GM21447 (cell line): ENCODE data around the gene STIM2.
A peak's percentile ranks its signal among the peaks of the same experiment; 100 is the strongest.

Experiments
- ATAC-seq: cut with Tn5 transposase; IDR thresholded peaks from one replicate; pipeline ENCODE4 v1.9.1; 2021; ENCODE audit not compliant: unreplicated experiment

Gene STIM2

GRCh38 chr4:26996745-26997144, 136.1 kb downstream of the STIM2 start:
- ATAC-seq: no peak

GRCh38 chr4:26999689-27000088, 139.0 kb downstream of the STIM2 start:
- ATAC-seq: no peak

GRCh38 chr4:27000122-27000521, 139.5 kb downstream of the STIM2 start:
- no peak for ATAC-seq

- peak; percentile 88 for ATAC-seq
Observed at GRCh38 chr4:27000820-27001219, 140.2 kb downstream of the STIM2 start.

GRCh38 chr4:27001398-27002164, 140.9 kb downstream of the STIM2 start:
- ATAC-seq: no peak

GRCh38 chr4:27003642-27004113, 143.0 kb downstream of the STIM2 start:
- ATAC-seq: no peak

- no peak for ATAC-seq
Observed at GRCh38 chr4:27005501-27005900, 144.9 kb downstream of the STIM2 start.

GRCh38 chr4:27005905-27006590, 145.4 kb downstream of the STIM2 start:
- no peak for ATAC-seq

GRCh38 chr4:27006646-27007045, 146.0 kb downstream of the STIM2 start:
- ATAC-seq: no peak

- no peak for ATAC-seq
Observed at GRCh38 chr4:27007507-27007906, 146.9 kb downstream of the STIM2 start.

- no peak for ATAC-seq
Observed at GRCh38 chr4:27008679-27009078, 148.0 kb downstream of the STIM2 start.

- ATAC-seq: no peak
Observed at GRCh38 chr4:27009539-27009938, 148.9 kb downstream of the STIM2 start.

- ATAC-seq: peak; percentile 83
Observed at GRCh38 chr4:27010334-27010940, 149.8 kb downstream of the STIM2 start.

- no peak for ATAC-seq
Observed at GRCh38 chr4:27011401-27011800, 150.8 kb downstream of the STIM2 start.

GRCh38 chr4:27013012-27013411, 152.4 kb downstream of the STIM2 start:
- no peak for ATAC-seq

GRCh38 chr4:27016551-27016950, 155.9 kb downstream of the STIM2 start:
- no peak for ATAC-seq

- ATAC-seq: no peak
Observed at GRCh38 chr4:27017623-27018022, 157.0 kb downstream of the STIM2 start.

GRCh38 chr4:27018076-27018475, 157.4 kb downstream of the STIM2 start:
- no peak for ATAC-seq

- ATAC-seq: no peak
Observed at GRCh38 chr4:27018910-27019309, 158.3 kb downstream of the STIM2 start.

- no peak for ATAC-seq
Observed at GRCh38 chr4:27019766-27020165, 159.1 kb downstream of the STIM2 start.

GRCh38 chr4:27020203-27020602, 159.6 kb downstream of the STIM2 start:
- ATAC-seq: no peak

- ATAC-seq: no peak
Observed at GRCh38 chr4:27020603-27021002, 160.0 kb downstream of the STIM2 start.
